GM23338 (cell line): ENCODE results near the gene MAP1LC3B2. TPM values are rescaled to one million over a fixed set of nuclear protein-coding genes. Genes with fewer than 3 reads are reported as not detected.
"Not testable (repeated sequence)": the region's sequence is repeated elsewhere in the genome, so short reads cannot be mapped to it uniquely, and the experiment has no call there.

Experiments used
- ATAC-seq: fragments of 200-7000 bp; cut with Tn5 transposase; 3 replicates; pipeline ENCODE4 v1.9.1; 2020
- DNase-seq: peaks from one replicate; pipeline ENCODE4 v3.0.0-alpha.2; 2015; ENCODE audit warnings: low spot score
- H2AFZ ChIP-seq: fragments of 200-600 bp; sonication (generic); 2 replicates; pipeline ENCODE4 v1.8.0; 2016; ENCODE audit warnings: antibody characterized with exemption, mild to moderate bottlenecking, moderate library complexity
- H3F3A ChIP-seq: fragments of 200-600 bp; sonication (generic); replicated peaks from 2 replicates; pipeline ENCODE4 v1.8.0; 2017; ENCODE audit warnings: antibody characterized with exemption, mixed run types, low read depth
- H3K27ac ChIP-seq: fragments of 200-600 bp; sonication (generic); 2 replicates; pipeline ENCODE4 v1.6.1; 2016; ENCODE audit warnings: low read depth
- H3K27me3 ChIP-seq: fragments of 200-600 bp; sonication (generic); 2 replicates; pipeline ENCODE4 v1.8.0; 2016; ENCODE audit warnings: mild to moderate bottlenecking, mixed run types, moderate library complexity; ENCODE audit not compliant: insufficient read depth
- H3K36me3 ChIP-seq: fragments of 200-600 bp; sonication (generic); 2 replicates; pipeline ENCODE4 v1.8.0; 2016; ENCODE audit warnings: mild to moderate bottlenecking; ENCODE audit not compliant: insufficient read depth
- H3K4me1 ChIP-seq: fragments of 200-600 bp; sonication (generic); 2 replicates; pipeline ENCODE4 v1.8.0; 2016; ENCODE audit warnings: mild to moderate bottlenecking, moderate library complexity; ENCODE audit not compliant: insufficient read depth
- H3K4me2 ChIP-seq: fragments of 200-600 bp; sonication (generic); 2 replicates; pipeline ENCODE4 v1.7.1; 2017; ENCODE audit warnings: mixed run types
- H3K4me3 ChIP-seq: fragments of 200-600 bp; sonication (generic); 2 replicates; pipeline ENCODE4 v1.6.1; 2016; ENCODE audit warnings: mixed run types
- H3K79me2 ChIP-seq: fragments of 200-600 bp; sonication (generic); replicated peaks from 2 replicates; pipeline ENCODE4 v1.8.0; 2017; ENCODE audit warnings: mild to moderate bottlenecking; ENCODE audit not compliant: insufficient read depth
- H3K9me2 ChIP-seq: fragments of 200-600 bp; sonication (generic); 2 replicates; pipeline ENCODE4 v1.8.0; 2017; ENCODE audit not compliant: insufficient read depth
- H4K20me1 ChIP-seq: fragments of 200-600 bp; sonication (generic); replicated peaks from 2 replicates; pipeline ENCODE4 v1.8.0; 2017; ENCODE audit warnings: mild to moderate bottlenecking; ENCODE audit not compliant: insufficient read depth
- H3K27ac Mint-ChIP-seq: 2 replicates; pipeline ENCODE4 v1.8.0; 2020; ENCODE audit warnings: inconsistent platforms, mild to moderate bottlenecking, moderate library complexity, mixed read lengths
- H3K27me3 Mint-ChIP-seq: 3 replicates; pipeline ENCODE4 v1.8.0; 2022; ENCODE audit warnings: low read depth, mild to moderate bottlenecking, moderate library complexity, mixed read lengths, inconsistent platforms; ENCODE audit not compliant: insufficient read depth, poor library complexity
- H3K36me3 Mint-ChIP-seq: 3 replicates; pipeline ENCODE4 v1.8.0; 2021; ENCODE audit warnings: low read depth, mild to moderate bottlenecking, inconsistent platforms, moderate library complexity, mixed read lengths
- H3K4me1 Mint-ChIP-seq: 3 replicates; pipeline ENCODE4 v1.8.0; 2020; ENCODE audit warnings: mild to moderate bottlenecking, inconsistent platforms, mixed read lengths
- H3K4me3 Mint-ChIP-seq: 3 replicates; pipeline ENCODE4 v1.8.0; 2021; ENCODE audit warnings: moderate library complexity, mild to moderate bottlenecking, inconsistent platforms, mixed read lengths
- H3K9me3 Mint-ChIP-seq: 3 replicates; pipeline ENCODE4 v1.8.0; 2020; ENCODE audit warnings: moderate library complexity, mild to moderate bottlenecking, inconsistent platforms, mixed read lengths
- CREB1 ChIP-seq: fragments of 250-450 bp; sonication (Bioruptor Pico); IDR thresholded peaks from 2 replicates; pipeline ENCODE4 v1.5.0; 2020; ENCODE audit warnings: low read depth, mild to moderate bottlenecking, moderate library complexity
- CTCF ChIP-seq, 2 experiments: fragments of 200-600 bp in 1 of 2; sonication (generic) in 1 of 2; conservative IDR thresholded peaks; 2 replicates each; pipeline versions ENCODE4 v1.5.1 to v1.6.1; 2016 to 2017; ENCODE audit warnings: antibody characterized with exemption in 2 of 2, low read depth in 2 of 2, mild to moderate bottlenecking in 2 of 2, moderate library complexity in 1 of 2
- EZH2 ChIP-seq: fragments of 200-600 bp; sonication (generic); IDR thresholded peaks from one replicate; pipeline ENCODE4 v1.8.0; 2017; ENCODE audit warnings: antibody characterized with exemption, mild to moderate bottlenecking, low read depth; ENCODE audit not compliant: unreplicated experiment
- EZH2phosphoT487 ChIP-seq: fragments of 200-600 bp; sonication (generic); IDR thresholded peaks from one replicate; pipeline ENCODE4 v1.8.1; 2018; ENCODE audit warnings: antibody characterized with exemption; ENCODE audit not compliant: unreplicated experiment
- JUNB ChIP-seq: IDR thresholded peaks from one replicate; pipeline ENCODE4 v1.6.1; 2016; ENCODE audit warnings: antibody characterized with exemption; ENCODE audit not compliant: unreplicated experiment
- NANOG ChIP-seq: IDR thresholded peaks from 2 replicates; pipeline ENCODE4 v1.6.1; 2016; ENCODE audit warnings: antibody characterized with exemption, borderline replicate concordance
- STAT1 ChIP-seq: IDR thresholded peaks from one replicate; pipeline ENCODE4 v1.6.1; 2016; ENCODE audit warnings: antibody characterized with exemption; ENCODE audit not compliant: unreplicated experiment
- polyA plus RNA-seq: library from polyadenylated mRNA; unstranded; fragments of >200 nt; fragmentation: Nextera tagmentation; extraction: Ambion mirVana; gene quantifications from 2 replicates; pipeline ENCODE4 v1.2.1, GENCODE V29; 2016
- total RNA-seq: library from RNA; depleted of rRNA; stranded (reverse); fragments of >200 nt; shearing (Covaris generic); gene quantifications from 2 replicates; pipeline ENCODE4 v1.2.3, GENCODE V29; 2014
- TF ChIP-seq, protein P1 (sequence below): IDR thresholded peaks from one replicate; pipeline ENCODE4 v1.6.1; 2018; ENCODE audit warnings: antibody characterized with exemption; ENCODE audit not compliant: unreplicated experiment
- TF ChIP-seq, protein P2 (sequence below): fragments of 250-450 bp; sonication (Bioruptor Pico); IDR thresholded peaks from 2 replicates; pipeline ENCODE4 v1.5.0; 2020; ENCODE audit warnings: mild to moderate bottlenecking, moderate library complexity

The MAP1LC3B2 gene
- total and polyA plus RNA-seq, 2 experiments from 2014 or later: 1.3 to 6.7 TPM

- Histone ChIP-seq H3K4me2 (no peak overlapping the region), H3K27me3 (no peaks in the 10 kb centered on the region), H3K27ac (no peak overlapping the region), H2AFZ (no peak overlapping the region), H3K4me1 (no peaks in the 10 kb centered on the region), H3F3A (no peaks in the 10 kb centered on the region), H3K36me3 (no peaks in the 10 kb centered on the region), H3K4me3 (no peak overlapping the region), H3K79me2 (no peaks in the 10 kb centered on the region), H3K9me2 (no peaks in the 10 kb centered on the region), H4K20me1 (no peaks in the 10 kb centered on the region)
- H3K27me3 Mint-ChIP-seq: no peaks in the 10 kb centered on the region
- no peak for ATAC-seq
- no peak overlapping the region for H3K4me3 Mint-ChIP-seq
- 0 out of 3 replicates have a peak, but pooled peaks cover 2% of the 10 kb centered on the region for H3K4me1 Mint-ChIP-seq
- TF ChIP-seq CTCF (conservative IDR thresholded peaks at IDR 0.05; ENCODE audit: low read depth in 2 of 2) (no peak), STAT1 (no peak), EZH2phosphoT487 (no peak), EZH2 (no peak), CREB1 (no peak), NANOG (no peak), JUNB (no peak)
- TF ChIP-seq, protein P1, sequence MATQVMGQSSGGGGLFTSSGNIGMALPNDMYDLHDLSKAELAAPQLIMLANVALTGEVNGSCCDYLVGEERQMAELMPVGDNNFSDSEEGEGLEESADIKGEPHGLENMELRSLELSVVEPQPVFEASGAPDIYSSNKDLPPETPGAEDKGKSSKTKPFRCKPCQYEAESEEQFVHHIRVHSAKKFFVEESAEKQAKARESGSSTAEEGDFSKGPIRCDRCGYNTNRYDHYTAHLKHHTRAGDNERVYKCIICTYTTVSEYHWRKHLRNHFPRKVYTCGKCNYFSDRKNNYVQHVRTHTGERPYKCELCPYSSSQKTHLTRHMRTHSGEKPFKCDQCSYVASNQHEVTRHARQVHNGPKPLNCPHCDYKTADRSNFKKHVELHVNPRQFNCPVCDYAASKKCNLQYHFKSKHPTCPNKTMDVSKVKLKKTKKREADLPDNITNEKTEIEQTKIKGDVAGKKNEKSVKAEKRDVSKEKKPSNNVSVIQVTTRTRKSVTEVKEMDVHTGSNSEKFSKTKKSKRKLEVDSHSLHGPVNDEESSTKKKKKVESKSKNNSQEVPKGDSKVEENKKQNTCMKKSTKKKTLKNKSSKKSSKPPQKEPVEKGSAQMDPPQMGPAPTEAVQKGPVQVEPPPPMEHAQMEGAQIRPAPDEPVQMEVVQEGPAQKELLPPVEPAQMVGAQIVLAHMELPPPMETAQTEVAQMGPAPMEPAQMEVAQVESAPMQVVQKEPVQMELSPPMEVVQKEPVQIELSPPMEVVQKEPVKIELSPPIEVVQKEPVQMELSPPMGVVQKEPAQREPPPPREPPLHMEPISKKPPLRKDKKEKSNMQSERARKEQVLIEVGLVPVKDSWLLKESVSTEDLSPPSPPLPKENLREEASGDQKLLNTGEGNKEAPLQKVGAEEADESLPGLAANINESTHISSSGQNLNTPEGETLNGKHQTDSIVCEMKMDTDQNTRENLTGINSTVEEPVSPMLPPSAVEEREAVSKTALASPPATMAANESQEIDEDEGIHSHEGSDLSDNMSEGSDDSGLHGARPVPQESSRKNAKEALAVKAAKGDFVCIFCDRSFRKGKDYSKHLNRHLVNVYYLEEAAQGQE: no peak
- TF ChIP-seq, protein P2, sequence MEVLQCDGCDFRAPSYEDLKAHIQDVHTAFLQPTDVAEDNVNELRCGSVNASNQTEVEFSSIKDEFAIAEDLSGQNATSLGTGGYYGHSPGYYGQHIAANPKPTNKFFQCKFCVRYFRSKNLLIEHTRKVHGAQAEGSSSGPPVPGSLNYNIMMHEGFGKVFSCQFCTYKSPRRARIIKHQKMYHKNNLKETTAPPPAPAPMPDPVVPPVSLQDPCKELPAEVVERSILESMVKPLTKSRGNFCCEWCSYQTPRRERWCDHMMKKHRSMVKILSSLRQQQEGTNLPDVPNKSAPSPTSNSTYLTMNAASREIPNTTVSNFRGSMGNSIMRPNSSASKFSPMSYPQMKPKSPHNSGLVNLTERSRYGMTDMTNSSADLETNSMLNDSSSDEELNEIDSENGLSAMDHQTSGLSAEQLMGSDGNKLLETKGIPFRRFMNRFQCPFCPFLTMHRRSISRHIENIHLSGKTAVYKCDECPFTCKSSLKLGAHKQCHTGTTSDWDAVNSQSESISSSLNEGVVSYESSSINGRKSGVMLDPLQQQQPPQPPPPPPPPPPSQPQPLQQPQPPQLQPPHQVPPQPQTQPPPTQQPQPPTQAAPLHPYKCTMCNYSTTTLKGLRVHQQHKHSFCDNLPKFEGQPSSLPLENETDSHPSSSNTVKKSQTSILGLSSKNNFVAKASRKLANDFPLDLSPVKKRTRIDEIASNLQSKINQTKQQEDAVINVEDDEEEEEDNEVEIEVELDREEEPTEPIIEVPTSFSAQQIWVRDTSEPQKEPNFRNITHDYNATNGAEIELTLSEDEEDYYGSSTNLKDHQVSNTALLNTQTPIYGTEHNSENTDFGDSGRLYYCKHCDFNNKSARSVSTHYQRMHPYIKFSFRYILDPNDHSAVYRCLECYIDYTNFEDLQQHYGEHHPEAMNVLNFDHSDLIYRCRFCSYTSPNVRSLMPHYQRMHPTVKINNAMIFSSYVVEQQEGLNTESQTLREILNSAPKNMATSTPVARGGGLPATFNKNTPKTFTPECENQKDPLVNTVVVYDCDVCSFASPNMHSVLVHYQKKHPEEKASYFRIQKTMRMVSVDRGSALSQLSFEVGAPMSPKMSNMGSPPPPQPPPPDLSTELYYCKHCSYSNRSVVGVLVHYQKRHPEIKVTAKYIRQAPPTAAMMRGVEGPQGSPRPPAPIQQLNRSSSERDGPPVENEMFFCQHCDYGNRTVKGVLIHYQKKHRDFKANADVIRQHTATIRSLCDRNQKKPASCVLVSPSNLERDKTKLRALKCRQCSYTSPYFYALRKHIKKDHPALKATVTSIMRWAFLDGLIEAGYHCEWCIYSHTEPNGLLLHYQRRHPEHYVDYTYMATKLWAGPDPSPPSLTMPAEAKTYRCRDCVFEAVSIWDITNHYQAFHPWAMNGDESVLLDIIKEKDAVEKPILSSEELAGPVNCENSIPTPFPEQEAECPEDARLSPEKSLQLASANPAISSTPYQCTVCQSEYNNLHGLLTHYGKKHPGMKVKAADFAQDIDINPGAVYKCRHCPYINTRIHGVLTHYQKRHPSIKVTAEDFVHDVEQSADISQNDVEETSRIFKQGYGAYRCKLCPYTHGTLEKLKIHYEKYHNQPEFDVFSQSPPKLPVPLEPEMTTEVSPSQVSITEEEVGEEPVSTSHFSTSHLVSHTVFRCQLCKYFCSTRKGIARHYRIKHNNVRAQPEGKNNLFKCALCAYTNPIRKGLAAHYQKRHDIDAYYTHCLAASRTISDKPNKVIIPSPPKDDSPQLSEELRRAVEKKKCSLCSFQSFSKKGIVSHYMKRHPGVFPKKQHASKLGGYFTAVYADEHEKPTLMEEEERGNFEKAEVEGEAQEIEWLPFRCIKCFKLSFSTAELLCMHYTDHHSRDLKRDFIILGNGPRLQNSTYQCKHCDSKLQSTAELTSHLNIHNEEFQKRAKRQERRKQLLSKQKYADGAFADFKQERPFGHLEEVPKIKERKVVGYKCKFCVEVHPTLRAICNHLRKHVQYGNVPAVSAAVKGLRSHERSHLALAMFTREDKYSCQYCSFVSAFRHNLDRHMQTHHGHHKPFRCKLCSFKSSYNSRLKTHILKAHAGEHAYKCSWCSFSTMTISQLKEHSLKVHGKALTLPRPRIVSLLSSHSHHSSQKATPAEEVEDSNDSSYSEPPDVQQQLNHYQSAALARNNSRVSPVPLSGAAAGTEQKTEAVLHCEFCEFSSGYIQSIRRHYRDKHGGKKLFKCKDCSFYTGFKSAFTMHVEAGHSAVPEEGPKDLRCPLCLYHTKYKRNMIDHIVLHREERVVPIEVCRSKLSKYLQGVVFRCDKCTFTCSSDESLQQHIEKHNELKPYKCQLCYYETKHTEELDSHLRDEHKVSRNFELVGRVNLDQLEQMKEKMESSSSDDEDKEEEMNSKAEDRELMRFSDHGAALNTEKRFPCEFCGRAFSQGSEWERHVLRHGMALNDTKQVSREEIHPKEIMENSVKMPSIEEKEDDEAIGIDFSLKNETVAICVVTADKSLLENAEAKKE (CRISPR knock-in tag): no peak
- DNase-seq: no peak
- H3K9me3 Mint-ChIP-seq: no peaks in the 10 kb centered on the region
- no peaks in the 10 kb centered on the region for H3K36me3 Mint-ChIP-seq
- H3K27ac Mint-ChIP-seq: no peak overlapping the region
Measured at GRCh38 chr12:116573776-116574175, 14.6 kb downstream of the MAP1LC3B2 start.

DNA sequence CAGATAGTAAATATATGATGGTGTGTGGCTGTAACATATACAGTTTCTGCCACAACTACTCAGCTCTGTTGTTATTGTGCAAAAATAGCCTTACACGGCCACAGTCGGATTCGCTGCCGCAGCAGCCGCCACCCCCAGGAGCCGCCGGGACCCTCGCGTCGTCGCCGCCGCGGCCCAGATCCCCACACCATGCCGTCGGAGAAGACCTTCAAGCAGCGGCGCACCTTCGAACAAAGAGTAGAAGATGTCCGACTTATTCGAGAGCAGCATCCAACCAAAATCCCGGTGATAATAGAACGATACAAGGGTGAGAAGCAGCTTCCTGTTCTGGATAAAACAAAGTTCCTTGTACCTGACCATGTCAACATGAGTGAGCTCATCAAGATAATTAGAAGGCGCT, 16.6 kb downstream of the MAP1LC3B2 start:
- not testable (repeated sequence) for H3K79me2 ChIP-seq, H3K27ac Mint-ChIP-seq, H3K4me2 ChIP-seq, H3K4me1 ChIP-seq, H3K9me2 ChIP-seq, ATAC-seq, DNase-seq, H3F3A ChIP-seq, H3K27me3 ChIP-seq, H3K27ac ChIP-seq, H3K27me3 Mint-ChIP-seq, H3K9me3 Mint-ChIP-seq, H3K4me3 ChIP-seq, H4K20me1 ChIP-seq, H3K36me3 Mint-ChIP-seq, H3K36me3 ChIP-seq, H3K4me1 Mint-ChIP-seq, H3K4me3 Mint-ChIP-seq
- peak overlapping the region; percentile 66 for H2AFZ ChIP-seq
